ENCODE measurements around the gene KLK10.

DNA sequence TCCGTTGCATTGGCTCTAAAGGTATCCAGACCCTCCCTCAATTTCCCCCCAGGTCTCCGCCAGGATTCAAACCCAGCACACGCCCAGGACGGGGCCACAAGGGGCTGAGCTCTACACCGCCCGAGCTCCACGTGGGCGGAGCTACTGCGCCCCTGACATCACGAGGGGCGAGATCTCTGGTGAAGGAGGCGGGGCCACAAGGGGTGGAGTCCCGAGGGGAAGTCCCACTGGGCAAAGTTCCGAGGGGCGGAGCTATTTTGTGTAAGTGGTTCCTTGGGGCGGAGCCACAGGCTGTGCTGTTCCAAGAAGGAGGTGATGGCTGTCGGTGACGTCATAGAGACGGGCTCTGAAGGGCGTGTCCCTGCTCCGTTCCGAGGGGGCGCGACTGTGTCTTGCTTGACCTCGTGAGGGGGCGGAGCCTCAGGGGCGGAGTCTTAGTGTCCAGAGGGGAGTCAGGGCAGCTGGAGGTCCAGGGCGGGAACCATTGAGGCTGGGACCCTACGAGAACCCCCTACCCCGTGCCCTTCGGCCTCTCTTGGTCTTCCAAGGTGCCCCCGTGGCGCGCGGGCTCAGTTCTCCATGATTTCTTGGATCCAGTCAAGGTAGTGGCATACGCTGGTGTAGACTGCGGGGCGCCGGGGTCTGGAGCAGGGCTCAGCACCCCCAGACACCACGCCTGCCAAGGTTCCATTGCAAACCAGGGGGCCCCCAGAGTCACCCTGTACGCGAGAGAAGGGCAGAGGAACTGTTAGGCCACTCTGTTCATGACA is 16.8 kb downstream of the KLK10 start:
- TF ChIP-seq, protein P1, sequence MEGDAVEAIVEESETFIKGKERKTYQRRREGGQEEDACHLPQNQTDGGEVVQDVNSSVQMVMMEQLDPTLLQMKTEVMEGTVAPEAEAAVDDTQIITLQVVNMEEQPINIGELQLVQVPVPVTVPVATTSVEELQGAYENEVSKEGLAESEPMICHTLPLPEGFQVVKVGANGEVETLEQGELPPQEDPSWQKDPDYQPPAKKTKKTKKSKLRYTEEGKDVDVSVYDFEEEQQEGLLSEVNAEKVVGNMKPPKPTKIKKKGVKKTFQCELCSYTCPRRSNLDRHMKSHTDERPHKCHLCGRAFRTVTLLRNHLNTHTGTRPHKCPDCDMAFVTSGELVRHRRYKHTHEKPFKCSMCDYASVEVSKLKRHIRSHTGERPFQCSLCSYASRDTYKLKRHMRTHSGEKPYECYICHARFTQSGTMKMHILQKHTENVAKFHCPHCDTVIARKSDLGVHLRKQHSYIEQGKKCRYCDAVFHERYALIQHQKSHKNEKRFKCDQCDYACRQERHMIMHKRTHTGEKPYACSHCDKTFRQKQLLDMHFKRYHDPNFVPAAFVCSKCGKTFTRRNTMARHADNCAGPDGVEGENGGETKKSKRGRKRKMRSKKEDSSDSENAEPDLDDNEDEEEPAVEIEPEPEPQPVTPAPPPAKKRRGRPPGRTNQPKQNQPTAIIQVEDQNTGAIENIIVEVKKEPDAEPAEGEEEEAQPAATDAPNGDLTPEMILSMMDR (optimal IDR thresholded peaks at IDR 0.05 in 1 of 3, IDR thresholded peaks at IDR 0.05 in 1 of 3, conservative IDR thresholded peaks at IDR 0.05 in 1 of 3; ENCODE audit: extremely low read depth in 1 of 3, insufficient read depth in 2 of 3, low read length in 3 of 3): no peak
- TF ChIP-seq EZH2 (IDR thresholded peaks at IDR 0.05; ENCODE audit: low read length): no peak
